Measurements from ENCODE around the gene CHKB.

DNA sequence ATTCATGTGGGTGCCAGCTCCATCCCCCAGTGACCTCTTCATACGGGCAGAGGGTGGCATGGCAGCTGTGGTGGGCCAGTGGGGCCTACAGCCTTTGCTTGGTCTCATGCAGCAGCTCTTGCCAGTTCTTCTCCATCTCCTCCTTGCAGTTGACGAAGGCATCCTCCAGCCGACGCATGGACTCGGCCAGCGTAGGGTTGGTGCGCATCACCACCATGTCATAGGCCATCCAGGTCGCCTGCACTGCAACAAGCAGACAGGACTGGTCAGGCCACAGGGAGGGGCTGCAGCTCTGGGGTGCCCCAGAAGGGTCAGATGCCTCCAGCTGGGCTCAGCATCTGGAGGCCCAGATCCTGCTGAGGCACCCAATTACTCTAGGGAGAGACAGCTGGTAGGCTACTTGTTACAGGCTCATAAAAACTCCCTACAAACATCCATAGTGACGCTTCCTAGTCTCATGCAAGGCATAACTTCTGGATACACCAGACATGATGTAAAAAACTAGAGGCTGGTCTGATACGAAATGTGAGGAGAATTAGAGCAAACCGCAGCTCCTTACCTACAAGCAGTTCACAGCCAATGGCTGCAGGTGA lies 31.4 kb downstream of the CHKB start:
- no peak for TF ChIP-seq POLR2AphosphoS5 (IDR thresholded peaks at IDR 0.05; ENCODE audit: borderline replicate concordance, low read depth, low read length)
- no peak for TF ChIP-seq EZH2 (IDR thresholded peaks at IDR 0.05)
- TF ChIP-seq FOXP2 (optimal IDR thresholded peaks at IDR 0.05; ENCODE audit: control extremely low read depth, extremely low read length, insufficient read depth): no peak

Measured in SK-N-MC (cell line).